AG08395 (cell line): ENCODE results near the gene HABP4.

Experiments used
- DNase-seq: peaks from one replicate; pipeline ENCODE4 v3.0.0; 2012; ENCODE audit warnings: mixed read lengths, low spot score

The HABP4 gene

DNA sequence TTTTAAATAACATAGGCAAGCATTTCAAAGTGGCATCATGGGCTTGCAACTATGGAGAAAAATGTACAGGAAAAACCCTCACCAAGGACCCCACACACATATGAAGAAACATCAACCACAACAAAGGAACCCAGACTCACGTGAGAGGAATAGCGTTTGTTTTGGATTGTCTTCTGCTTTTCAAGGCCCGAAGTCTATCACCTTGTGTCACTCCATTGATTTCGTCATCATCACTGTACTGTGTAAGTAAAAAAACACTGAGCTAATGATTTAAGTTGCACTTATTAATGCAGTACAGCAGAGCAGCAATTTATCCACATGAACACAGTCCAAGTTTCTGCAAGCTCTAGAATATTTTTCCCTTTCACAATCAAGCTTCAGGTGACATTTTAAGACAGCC is 72.4 kb downstream of the HABP4 start:
- DNase-seq, result no peak

DNA sequence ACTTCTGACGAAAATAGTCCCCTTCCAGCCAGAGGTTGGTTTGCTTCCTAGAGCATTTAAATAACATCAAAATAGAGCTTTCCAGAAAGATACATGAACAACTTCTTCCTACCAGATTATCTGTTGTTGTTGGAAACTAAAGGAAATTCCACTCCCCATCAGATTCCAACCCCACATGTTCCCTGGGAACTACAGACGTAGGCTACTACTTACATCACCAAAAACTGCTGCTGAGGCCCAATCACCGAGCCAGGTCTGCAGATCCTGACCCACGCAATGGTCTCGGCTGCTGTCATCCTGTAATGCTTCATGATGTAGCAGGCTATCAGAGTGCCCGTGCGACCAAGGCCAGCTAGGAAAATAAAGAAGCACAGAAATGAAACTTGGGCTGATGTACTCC is 73.4 kb downstream of the HABP4 start:
- no peak for DNase-seq

DNA sequence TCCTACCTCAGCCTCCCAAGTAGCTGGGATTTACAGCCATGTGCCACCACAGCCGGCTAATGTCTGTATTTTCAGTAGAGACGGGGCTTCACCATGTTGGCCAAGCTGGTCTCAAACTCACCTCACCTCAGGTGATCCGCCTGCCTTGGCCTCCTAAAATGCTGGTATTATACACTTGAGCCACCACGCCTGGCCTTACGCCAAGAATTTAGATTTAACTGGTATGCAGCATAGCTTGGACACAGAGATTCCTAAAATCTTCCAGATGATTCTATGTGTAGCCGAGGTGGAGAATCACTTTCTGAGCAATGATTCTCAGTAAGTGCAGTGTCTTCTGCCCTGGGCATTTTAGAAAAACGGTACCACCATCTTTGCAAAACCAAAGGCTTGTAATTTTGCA is 74.1 kb downstream of the HABP4 start:
- no peak for DNase-seq

DNA sequence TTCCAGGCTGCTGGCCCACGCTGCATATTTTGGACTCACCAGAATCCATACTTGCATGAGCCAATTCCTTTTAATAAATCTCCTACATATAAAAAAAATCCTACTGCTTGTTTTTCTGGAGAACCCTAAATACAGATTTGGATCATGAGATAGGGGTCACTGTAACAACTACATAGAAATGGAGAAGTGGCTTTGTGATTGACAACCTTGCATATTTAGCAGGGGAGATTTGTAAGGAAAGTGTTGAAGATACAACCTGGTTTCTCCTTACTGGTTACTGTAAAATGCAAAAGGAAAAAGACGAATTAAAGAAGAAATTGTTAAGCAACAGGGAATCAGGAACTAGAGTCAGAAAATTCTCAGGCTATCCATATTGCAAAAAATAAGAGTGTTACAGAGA is 74.8 kb downstream of the HABP4 start:
- DNase-seq, result no peak

DNA sequence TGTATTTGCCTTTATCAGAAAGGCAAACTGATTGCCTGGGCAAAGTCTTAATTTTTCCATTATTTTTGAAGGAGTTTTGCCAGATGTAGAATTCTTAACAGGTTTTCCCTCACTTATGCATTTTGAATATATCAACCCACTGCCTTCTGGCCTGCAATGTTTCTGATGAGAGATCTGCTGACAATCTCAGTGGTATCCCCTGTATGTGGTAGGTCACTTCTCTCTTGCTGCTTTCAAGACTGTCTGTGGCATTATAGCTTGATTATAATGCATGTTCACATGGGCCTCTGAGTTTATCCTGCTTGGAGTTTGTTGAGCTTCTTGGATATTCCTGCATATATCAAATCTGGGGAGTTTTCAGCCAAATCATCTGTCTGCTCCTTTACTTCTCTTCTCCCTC is 82.2 kb downstream of the HABP4 start:
- no peak for DNase-seq

DNA sequence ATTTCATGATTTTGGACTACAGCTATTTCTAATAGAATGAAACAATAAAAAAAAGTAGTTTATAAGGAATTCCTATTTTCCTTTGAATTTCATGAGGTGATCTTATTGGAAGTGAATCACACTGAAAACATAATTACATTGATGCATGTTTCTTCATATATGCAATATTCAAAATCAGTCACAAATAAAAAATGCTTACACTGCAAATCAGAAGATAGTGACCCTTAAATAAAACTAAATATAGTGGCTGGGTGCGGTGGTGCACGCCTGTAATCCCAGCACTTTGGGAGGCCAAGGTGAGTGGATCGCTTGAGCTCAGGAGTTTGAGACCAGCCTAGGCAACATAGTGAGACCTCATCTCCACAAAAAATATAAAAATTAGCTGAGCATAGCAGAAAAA is 90.1 kb downstream of the HABP4 start:
- DNase-seq, result no peak
